Adrenal gland (tissue), 5 donors: ENCODE results near the gene WASL.

Experiments used
- POLR2A ChIP-seq, 2 donors: fragments of 450-650 bp; IDR thresholded peaks; one replicate each; pipeline ENCODE4 v1.6.1; 2017; ENCODE audit warnings: antibody characterized with exemption in 2 of 2, mild to moderate bottlenecking in 2 of 2, moderate library complexity in 1 of 2
- TF ChIP-seq, protein P1 (sequence below), 6 experiments: fragments of 450-650 bp in 4 of 6; fragments of 200-600 bp in 2 of 6; sonication (generic) in 1 of 6; IDR thresholded peaks; 1 replicate in 5 of 6; 2 replicates in 1 of 6; pipeline versions ENCODE4 v1.5.1 to v1.8.0; 2016 to 2021; ENCODE audit warnings: antibody characterized with exemption in 6 of 6, mild to moderate bottlenecking in 2 of 6, moderate library complexity in 1 of 6
- donor health status: DM: no; HTN: no; CAD: no.

DNA sequence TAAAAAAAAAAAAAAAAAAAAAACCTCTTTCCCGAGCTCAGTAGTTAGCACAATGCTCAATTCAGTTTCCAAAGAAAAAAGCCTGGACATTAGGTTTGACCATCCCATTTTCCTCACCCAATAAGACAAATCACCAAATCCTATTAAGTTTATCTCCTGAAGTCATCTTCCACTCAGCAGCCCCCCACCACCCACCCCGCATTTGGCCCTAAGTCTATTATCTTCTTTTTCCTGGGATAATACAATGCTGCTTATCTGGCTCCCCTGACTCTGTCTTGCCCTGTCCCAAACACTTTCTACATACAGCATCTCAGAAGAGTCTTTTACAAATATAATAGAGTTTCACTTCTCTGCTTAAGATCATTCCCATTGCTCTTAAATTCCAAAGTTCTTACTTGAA is 110.9 kb downstream of the WASL start:
- TF ChIP-seq, protein P1, sequence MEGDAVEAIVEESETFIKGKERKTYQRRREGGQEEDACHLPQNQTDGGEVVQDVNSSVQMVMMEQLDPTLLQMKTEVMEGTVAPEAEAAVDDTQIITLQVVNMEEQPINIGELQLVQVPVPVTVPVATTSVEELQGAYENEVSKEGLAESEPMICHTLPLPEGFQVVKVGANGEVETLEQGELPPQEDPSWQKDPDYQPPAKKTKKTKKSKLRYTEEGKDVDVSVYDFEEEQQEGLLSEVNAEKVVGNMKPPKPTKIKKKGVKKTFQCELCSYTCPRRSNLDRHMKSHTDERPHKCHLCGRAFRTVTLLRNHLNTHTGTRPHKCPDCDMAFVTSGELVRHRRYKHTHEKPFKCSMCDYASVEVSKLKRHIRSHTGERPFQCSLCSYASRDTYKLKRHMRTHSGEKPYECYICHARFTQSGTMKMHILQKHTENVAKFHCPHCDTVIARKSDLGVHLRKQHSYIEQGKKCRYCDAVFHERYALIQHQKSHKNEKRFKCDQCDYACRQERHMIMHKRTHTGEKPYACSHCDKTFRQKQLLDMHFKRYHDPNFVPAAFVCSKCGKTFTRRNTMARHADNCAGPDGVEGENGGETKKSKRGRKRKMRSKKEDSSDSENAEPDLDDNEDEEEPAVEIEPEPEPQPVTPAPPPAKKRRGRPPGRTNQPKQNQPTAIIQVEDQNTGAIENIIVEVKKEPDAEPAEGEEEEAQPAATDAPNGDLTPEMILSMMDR (IDR thresholded peaks at IDR 0.05) = no peak
- TF ChIP-seq POLR2A (IDR thresholded peaks at IDR 0.05) = no peak
